ENCODE measurements around the gene PCMT1. TPM values are rescaled to one million over a fixed set of nuclear protein-coding genes. Genes with fewer than 3 reads are reported as not detected.

The PCMT1 gene
- total and polyA plus RNA-seq, 9 of the 15 experiments (the other 6 are each of a cell fraction or from before 2014, with no cell fraction given), result 217 to 541 (median 327) TPM

- peak; percentile 90; the same call in 1 of the 2 replicates for TF ChIP-seq TAF7 (tag; IDR thresholded peaks at IDR 0.05)
- TF ChIP-seq SNAPC5 (CRISPR knock-in tag; IDR thresholded peaks at IDR 0.05), result no peak
- TF ChIP-seq ZBED1 (IDR thresholded peaks at IDR 0.05), result peak; percentile 10; the same call in 1 of the 2 replicates
- TF ChIP-seq TAL1 (IDR thresholded peaks at IDR 0.05), result no peak
- TF ChIP-seq RB1 (IDR thresholded peaks at IDR 0.05; ENCODE audit: low read depth), result peak; percentile 97
- no peak for TF ChIP-seq SRSF9 (IDR thresholded peaks at IDR 0.05; ENCODE audit: borderline replicate concordance, low read depth, low read length)
- peak; percentile 73 for TF ChIP-seq ELF1 (tag; IDR thresholded peaks at IDR 0.05)
- no peak for TF ChIP-seq ZC3H4 (CRISPR knock-in tag; IDR thresholded peaks at IDR 0.05; ENCODE audit: borderline replicate concordance)
- TF ChIP-seq ZNF408 (CRISPR knock-in tag; IDR thresholded peaks at IDR 0.05; ENCODE audit: low read depth), result no peak
- TF ChIP-seq BRD4 (IDR thresholded peaks at IDR 0.05), result peak; percentile 98
- no peak for TF ChIP-seq ZNF586 (CRISPR knock-in tag; conservative IDR thresholded peaks at IDR 0.05)
- TF ChIP-seq SMARCE1 (IDR thresholded peaks at IDR 0.05), result peak; percentile 76
- no peak for TF ChIP-seq ZNF561 (CRISPR knock-in tag; conservative IDR thresholded peaks at IDR 0.05)
- no peak for TF ChIP-seq ZNF3 (CRISPR knock-in tag; IDR thresholded peaks at IDR 0.05)
- TF ChIP-seq PHTF2 (CRISPR knock-in tag; IDR thresholded peaks at IDR 0.05), result no peak
- peak; percentile 98 for TF ChIP-seq TAF1 (IDR thresholded peaks at IDR 0.05; ENCODE audit: control insufficient read depth, extremely low read depth, insufficient read depth, low read length, severe bottlenecking)
- TF ChIP-seq USF1 (CRISPR knock-in tag; IDR thresholded peaks at IDR 0.05), result 0 out of 2 replicates have a peak, but pooled peaks have one; percentile 47
- TF ChIP-seq LCOR (CRISPR knock-in tag; IDR thresholded peaks at IDR 0.05), result 0 out of 2 replicates have a peak, but pooled peaks have one; percentile 27
- peak; percentile 80; the same call in 1 of the 2 replicates for TF ChIP-seq OTX1 (CRISPR knock-in tag; IDR thresholded peaks at IDR 0.05)
- TF ChIP-seq ZBTB34 (CRISPR knock-in tag; IDR thresholded peaks at IDR 0.05), result no peak
- peak in 1 of 2 experiments; percentile 90; a peak in 2 of 4 replicates for TF ChIP-seq BCLAF1 (IDR thresholded peaks at IDR 0.05; ENCODE audit: borderline replicate concordance in 1 of 2, control insufficient read depth in 1 of 2, low read depth in 2 of 2, low read length in 1 of 2)
- no peak for TF ChIP-seq JUNB (CRISPR knock-in tag; conservative IDR thresholded peaks at IDR 0.05)
- no peak for TF ChIP-seq WHSC1 (IDR thresholded peaks at IDR 0.05; ENCODE audit: low read length)
- no peak for TF ChIP-seq KAT2B (IDR thresholded peaks at IDR 0.05; ENCODE audit: low read depth, low read length)
Measured at GRCh38 chr6:149717588-149718458, 31.7 kb upstream of the PCMT1 start, which contains the start of gene LATS1 (continued).
